Gastroesophageal sphincter (tissue), 4 donors: ENCODE measurements around the gene ZNF135. TPM values are rescaled to one million over a fixed set of nuclear protein-coding genes. Genes with fewer than 3 reads are reported as not detected.

Source experiments
- ATAC-seq: fragments of 150-250 bp; one replicate; pipeline ENCODE4 v1.9.1; 2016; ENCODE audit warnings: mild to moderate bottlenecking, moderate library complexity
- H3K27ac ChIP-seq, 4 donors: fragments of 200-600 bp; sonication (generic) in 3 of 4; 1 replicate in 3 of 4; 2 replicates in 1 of 4; pipeline ENCODE4 v1.5.1; 2016 to 2019
- H3K27me3 ChIP-seq: fragments of 200-600 bp; sonication (generic); one replicate; pipeline ENCODE4 v1.5.1; 2019
- H3K36me3 ChIP-seq, 2 donors: fragments of 200-600 bp; sonication (generic); one replicate each; pipeline ENCODE4 v1.5.1; 2019; ENCODE audit warnings: control low read depth in 1 of 2
- H3K4me1 ChIP-seq, 3 donors: fragments of 200-600 bp; sonication (generic); 1 replicate in 2 of 3; 2 replicates in 1 of 3; pipeline ENCODE4 v1.5.1; 2016 to 2019; ENCODE audit warnings: control low read depth in 2 of 3
- H3K4me3 ChIP-seq, 2 donors: fragments of 200-600 bp; sonication (generic); one replicate each; pipeline ENCODE4 v1.5.1; 2019; ENCODE audit warnings: mild to moderate bottlenecking in 1 of 2, moderate library complexity in 1 of 2
- H3K9me3 ChIP-seq, 3 donors: fragments of 200-600 bp; sonication (generic); one replicate each; pipeline ENCODE4 v1.5.1; 2017 to 2019; ENCODE audit warnings: control low read depth in 2 of 3
- EP300 ChIP-seq: sonication (generic); formaldehyde crosslinking; IDR thresholded peaks from one replicate; pipeline ENCODE4 v1.6.1; 2017; ENCODE audit warnings: antibody characterized with exemption, mild to moderate bottlenecking
- POLR2A ChIP-seq, 2 donors: fragments of 450-650 bp; IDR thresholded peaks; one replicate each; pipeline ENCODE4 v1.6.1; 2017; ENCODE audit warnings: antibody characterized with exemption in 2 of 2, mild to moderate bottlenecking in 2 of 2, moderate library complexity in 1 of 2
- POLR2AphosphoS5 ChIP-seq: sonication (generic); formaldehyde crosslinking; IDR thresholded peaks from one replicate; pipeline ENCODE4 v1.6.1; 2017; ENCODE audit warnings: antibody characterized with exemption
- whole genome bisulfite sequencing, 2 donors: methylation state at CpG; one replicate each; pipeline ENCODE4 v1.1.5; 2018; ENCODE audit warnings: low coverage in 1 of 2; 5-methylcytosine and 5-hydroxymethylcytosine counted together
- total RNA-seq, 4 donors: library from RNA; depleted of rRNA; stranded (reverse); fragments of >200 nt; gene quantifications; one replicate each; pipeline ENCODE4 v1.1.0, GENCODE V29; 2016
- TF ChIP-seq, protein P1 (sequence below), 4 experiments: fragments of 200-600 bp in 2 of 4; fragments of 450-650 bp in 2 of 4; sonication (generic) in 1 of 4; IDR thresholded peaks; one replicate each; pipeline ENCODE4 v1.5.1; 2017 to 2019; ENCODE audit warnings: antibody characterized with exemption in 4 of 4, mild to moderate bottlenecking in 2 of 4, moderate library complexity in 2 of 4

The ZNF135 gene
- total RNA-seq, 4 donors from 2014 or later = 5.8 to 9.0 (median 7.5) TPM

DNA sequence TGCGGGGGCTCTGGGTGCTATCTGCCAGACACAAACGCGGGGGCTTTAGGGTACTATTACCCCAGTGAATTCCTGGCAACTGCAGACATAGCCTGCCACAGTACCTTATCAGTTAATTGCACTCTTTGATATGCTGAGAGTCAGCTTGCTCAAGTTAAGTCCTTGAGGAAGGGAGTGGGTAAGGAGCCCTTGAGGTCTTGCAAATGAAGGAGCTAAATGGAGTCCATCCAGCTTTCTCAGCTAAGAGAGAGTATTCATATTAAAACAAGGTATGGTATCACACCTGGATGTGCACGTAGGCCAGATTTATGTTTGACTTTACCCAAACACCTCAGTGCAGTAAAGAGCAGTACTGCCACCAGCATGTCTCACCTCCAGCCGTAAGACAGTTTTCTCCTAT is 44.9 kb upstream of the ZNF135 start:
- TF ChIP-seq, protein P1, sequence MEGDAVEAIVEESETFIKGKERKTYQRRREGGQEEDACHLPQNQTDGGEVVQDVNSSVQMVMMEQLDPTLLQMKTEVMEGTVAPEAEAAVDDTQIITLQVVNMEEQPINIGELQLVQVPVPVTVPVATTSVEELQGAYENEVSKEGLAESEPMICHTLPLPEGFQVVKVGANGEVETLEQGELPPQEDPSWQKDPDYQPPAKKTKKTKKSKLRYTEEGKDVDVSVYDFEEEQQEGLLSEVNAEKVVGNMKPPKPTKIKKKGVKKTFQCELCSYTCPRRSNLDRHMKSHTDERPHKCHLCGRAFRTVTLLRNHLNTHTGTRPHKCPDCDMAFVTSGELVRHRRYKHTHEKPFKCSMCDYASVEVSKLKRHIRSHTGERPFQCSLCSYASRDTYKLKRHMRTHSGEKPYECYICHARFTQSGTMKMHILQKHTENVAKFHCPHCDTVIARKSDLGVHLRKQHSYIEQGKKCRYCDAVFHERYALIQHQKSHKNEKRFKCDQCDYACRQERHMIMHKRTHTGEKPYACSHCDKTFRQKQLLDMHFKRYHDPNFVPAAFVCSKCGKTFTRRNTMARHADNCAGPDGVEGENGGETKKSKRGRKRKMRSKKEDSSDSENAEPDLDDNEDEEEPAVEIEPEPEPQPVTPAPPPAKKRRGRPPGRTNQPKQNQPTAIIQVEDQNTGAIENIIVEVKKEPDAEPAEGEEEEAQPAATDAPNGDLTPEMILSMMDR (IDR thresholded peaks at IDR 0.05) = no peak
- TF ChIP-seq EP300 = no peak
- no peak for TF ChIP-seq POLR2AphosphoS5
- no peak for TF ChIP-seq POLR2A (IDR thresholded peaks at IDR 0.05)
- Histone ChIP-seq H3K27ac (no peak overlapping the region), H3K9me3 (peaks cover 0 to 36% (median 0%) of the 10 kb centered on the region in 3 donors), H3K27me3 (peaks cover 8% of the 10 kb centered on the region), H3K36me3 (no peaks in the 10 kb centered on the region), H3K4me1 (peaks cover 0 to 16% (median 0%) of the 10 kb centered on the region in 3 donors), H3K4me3 (no peak overlapping the region)
- ATAC-seq = no peak
- 49 to 80% methylated on average over 1 to 5 of the region's 5 CpGs for WGBS, 2 donors

DNA sequence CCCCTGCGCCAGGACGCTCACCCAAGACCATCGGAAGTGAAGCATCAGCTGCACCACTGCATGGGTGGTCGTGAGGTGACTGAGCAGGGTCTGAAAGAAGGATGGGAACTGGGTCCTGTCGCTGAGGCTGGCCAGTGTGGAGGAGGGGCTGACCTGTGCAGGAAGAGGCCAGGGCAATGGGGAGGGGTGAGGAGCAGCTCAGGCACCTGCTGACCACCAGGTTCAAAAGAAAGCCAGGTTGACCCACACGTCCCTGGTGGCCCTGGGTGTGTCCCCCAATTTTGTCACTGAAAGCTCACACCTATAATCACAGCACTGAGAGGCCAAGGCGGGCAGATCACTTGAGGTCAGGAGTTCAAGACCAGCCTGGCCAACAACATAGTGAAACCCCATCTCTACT is 39.0 kb upstream of the ZNF135 start:
- Histone ChIP-seq H3K36me3 (no peaks in the 10 kb centered on the region), H3K9me3 (no peaks in the 10 kb centered on the region)
- no peak for ATAC-seq

DNA sequence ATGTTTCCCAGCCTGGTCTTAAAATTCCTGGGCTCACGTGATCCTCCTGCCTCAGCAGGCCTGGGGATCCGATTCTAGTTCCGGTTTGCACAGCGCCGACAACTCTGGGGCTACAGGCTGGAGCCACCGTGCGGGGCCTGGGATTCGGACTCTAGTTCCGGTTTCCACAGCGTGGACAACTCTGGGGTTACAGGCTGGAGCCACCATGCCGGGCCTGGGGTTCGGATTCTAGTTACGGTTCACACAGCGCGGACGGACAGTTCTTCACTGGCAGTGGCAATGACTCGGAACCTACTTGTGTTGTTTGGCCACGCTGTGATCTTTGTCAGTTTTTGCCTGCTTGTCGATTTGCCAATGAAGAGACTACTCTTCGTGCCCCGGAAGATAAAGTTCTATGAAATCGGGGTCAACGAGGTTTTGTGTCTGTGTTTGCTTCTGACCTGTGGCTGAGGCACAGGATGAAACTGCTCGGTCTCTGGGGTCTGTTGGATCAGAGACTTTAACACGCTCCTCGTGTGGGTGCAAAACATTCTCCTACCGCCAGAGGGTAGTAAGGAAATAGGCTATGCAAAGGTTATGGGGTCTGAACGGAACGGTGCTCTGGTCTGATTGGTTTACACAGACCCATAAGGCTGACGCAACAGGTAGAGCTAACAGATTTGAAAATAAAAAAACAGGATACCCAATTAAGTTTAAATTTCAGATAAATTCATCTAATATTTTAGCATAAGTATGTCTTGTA is 37.4 kb upstream of the ZNF135 start:
- no peaks in the 10 kb centered on the region for H3K4me1 ChIP-seq
- H3K4me3 ChIP-seq = no peak overlapping the region
- H3K27me3 ChIP-seq = peaks cover 13% of the 10 kb centered on the region
- ATAC-seq = peak; percentile 86
- no peaks in the 10 kb centered on the region for H3K9me3 ChIP-seq
- TF ChIP-seq EP300 = no peak
- TF ChIP-seq, protein P1 (IDR thresholded peaks at IDR 0.05) = peak in 3 of 4 experiments; percentile 78 to 85 (median 85)
- H3K36me3 ChIP-seq = no peaks in the 10 kb centered on the region
- H3K27ac ChIP-seq = no peak overlapping the region
- WGBS, 2 donors = 1 to 53% methylated on average over 7 to 23 of the region's 30 CpGs

More for the DNA sequence above, 39.0 kb upstream of the ZNF135 start:
- H3K27me3 ChIP-seq = peaks cover 13% of the 10 kb centered on the region
- 86% methylated on average over 6 of the region's 7 CpGs; no CpG with 5 or more reads in 1 of the 2 donors for WGBS, 2 donors
- no peak overlapping the region for H3K4me3 ChIP-seq
- H3K27ac ChIP-seq = no peak overlapping the region
- TF ChIP-seq POLR2AphosphoS5 (no peak), EP300 (no peak), POLR2A (IDR thresholded peaks at IDR 0.05) (no peak)
- TF ChIP-seq, protein P1 (IDR thresholded peaks at IDR 0.05) = no peak
- H3K4me1 ChIP-seq = no peaks in the 10 kb centered on the region

DNA sequence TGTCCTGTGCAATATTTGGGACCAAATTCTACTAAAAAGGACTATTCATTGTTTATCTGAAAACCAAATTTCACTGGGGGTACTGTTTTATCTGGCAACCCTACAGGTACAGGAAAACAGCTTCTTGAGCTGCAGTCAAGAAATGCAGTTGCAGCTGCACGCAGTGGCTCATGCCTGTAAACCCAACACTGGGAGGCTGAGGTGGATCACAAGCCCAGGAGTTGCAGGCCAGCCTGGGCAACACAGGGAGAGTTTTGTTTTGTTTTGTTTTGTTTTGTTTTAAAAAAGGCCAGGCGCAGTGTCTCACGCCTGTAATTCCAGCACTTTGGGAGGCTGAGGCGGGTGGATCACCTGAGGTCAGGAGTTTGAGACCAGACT is 36.8 kb upstream of the ZNF135 start:
- Histone ChIP-seq H3K4me3 (no peak overlapping the region), H3K36me3 (no peaks in the 10 kb centered on the region), H3K9me3 (no peaks in the 10 kb centered on the region), H3K27me3 (peaks cover 10% of the 10 kb centered on the region), H3K27ac (no peak overlapping the region), H3K4me1 (no peaks in the 10 kb centered on the region)
- 75% methylated on average over 4 of the region's 4 CpGs; no CpG with 5 or more reads in 1 of the 2 donors for WGBS, 2 donors
- ATAC-seq = no peak
- TF ChIP-seq EP300 = no peak

DNA sequence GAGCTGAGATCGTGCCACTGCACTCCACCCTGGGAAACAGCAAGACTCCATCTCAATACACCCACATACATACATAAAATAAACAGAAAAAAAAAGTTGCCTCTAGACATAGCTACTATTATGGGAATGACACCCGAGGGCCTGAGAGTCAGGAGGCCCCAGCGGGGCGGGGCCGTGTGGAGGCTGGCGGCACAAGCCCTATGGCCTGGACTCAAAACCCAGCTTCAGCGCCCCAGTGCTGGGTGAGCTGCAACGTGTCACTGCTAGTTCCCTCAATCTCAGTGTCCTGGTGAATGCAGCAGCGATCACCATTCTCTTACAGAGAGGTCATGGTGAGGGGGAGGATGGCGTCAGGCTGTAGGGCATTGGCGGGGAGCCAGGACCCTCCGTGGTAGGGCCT is 34.4 kb upstream of the ZNF135 start:
- Histone ChIP-seq H3K27ac (no peak overlapping the region), H3K4me1 (no peaks in the 10 kb centered on the region), H3K4me3 (no peak overlapping the region), H3K27me3 (no peaks in the 10 kb centered on the region), H3K9me3 (no peaks in the 10 kb centered on the region), H3K36me3 (no peaks in the 10 kb centered on the region)
- ATAC-seq = no peak
- 82 to 91% methylated on average over 2 to 7 of the region's 12 CpGs for WGBS, 2 donors
- TF ChIP-seq POLR2AphosphoS5 = no peak
- no peak for TF ChIP-seq POLR2A (IDR thresholded peaks at IDR 0.05)
- TF ChIP-seq, protein P1 (IDR thresholded peaks at IDR 0.05) = no peak
